DMS153 treated with DMSO at 0.1 percent for 48 hours (cell line): ENCODE data around the gene PRELID3B.
"Not testable (repeated sequence)": the region's sequence is repeated elsewhere in the genome, so short reads cannot be mapped to it uniquely, and the experiment has no call there.

Source experiments
- DNase-seq: peaks from one replicate; lab custom pipeline; 2025; ENCODE audit not compliant: unreplicated experiment; lab: John Stamatoyannopoulos, UW

Gene PRELID3B

DNA sequence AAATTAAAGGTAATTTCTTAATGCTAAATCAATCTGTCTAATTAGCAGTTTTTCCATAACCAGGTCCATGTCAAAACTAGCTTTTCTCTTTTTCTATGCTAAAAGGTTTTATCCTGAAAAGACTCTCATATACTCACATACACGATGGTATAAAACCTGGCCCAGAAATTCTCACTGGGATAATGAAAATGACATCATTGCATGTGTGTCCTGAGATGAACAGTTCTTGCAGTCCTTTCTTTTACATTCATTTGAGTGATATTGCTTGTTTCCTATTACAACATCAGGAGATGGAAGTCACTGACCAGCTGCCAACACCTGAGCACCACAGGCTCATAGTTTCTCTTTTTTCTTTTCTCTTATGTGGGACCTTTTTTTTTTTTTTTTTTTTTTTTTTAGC lies 7.9 kb upstream of the PRELID3B start:
- no peak for DNase-seq

DNA sequence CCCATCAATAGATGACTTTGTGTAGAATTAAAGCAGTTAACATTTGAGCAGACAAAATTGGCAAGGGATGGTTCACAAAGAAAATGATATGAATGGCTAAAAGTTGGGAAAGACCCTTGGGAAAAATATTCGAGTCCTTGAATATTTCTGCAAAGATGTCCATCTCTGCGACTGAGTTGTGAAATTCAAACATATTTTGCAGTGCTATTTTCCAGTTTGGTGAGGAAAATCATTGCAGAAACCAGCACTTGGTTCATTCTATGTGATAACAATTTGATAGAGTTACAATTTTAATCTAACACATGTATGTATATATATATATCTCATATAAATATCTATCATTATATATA lies 6.1 kb upstream of the PRELID3B start:
- no peak for DNase-seq

DNA sequence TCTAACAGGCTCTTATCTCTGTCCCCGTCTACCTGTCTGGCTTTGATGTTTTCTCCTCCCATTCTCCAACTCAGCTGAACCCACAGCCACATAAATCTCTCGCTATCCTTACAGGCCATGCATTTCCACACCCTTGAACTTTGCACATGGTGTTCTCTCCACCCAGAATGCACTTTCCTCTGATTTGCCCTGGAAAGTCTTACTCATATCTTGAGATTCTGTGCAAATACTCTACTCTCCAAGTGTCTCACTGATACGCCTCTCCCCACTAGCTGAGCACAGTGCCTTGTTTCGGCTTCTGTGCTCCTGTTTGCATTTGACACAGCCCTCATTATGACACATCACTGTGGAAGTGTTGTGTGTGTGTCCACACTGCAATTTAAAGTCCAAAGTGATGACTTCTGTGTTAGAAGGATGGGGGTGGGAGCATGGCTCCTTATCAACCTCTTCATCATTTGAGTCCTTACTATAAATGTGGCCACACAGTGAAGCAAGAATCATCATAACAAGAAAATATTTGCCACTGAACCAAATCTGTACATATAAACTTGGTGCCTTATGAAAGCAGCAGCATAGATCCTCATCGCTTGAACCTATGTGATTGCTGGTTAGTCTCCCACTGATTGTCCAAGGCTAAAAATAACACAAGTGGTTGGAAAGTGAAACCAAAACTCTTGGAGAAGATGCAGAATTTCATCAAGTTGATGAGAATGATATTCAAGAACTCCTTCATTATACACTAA lies 5.5 kb upstream of the PRELID3B start:
- no peak for DNase-seq

DNA sequence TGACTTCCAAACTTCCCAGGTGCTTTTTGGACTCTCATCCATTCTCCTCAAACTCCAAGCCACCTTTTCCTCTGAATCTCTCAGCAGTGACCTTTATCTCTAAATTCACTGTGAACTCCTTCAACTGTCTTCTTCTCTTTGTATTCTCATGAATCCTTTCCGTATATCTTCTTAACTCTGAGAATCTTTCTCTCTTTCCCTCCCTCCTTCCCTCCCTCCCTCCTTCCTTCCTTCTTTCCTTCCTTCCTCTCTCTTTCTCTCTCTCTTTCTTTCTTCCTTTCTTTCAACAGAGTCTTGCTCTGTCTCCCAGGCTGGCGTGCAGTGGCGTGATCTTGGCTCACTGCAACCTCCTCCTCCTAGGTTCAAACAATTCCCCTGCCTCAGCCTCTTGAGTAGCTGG lies 4.3 kb upstream of the PRELID3B start:
- DNase-seq: no peak

DNA sequence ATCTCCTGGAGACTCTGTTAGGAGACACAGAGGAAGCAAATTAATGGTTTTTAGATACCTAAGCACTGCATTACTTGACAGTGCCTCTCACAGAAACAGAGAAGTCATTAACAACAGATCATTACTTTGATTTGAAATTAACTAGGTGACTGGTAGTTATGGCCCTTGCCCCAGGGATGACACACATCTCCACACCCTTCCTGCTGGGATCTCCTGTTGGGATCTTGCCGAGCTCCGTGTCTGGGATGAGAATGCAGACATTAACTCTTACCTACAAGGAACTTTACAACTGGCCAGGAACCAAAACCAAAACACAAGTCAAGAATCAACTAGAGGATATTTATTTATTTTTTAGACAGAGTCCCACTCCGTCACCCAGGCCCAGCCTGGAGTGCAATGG lies 2.2 kb upstream of the PRELID3B start:
- DNase-seq: no peak

DNA sequence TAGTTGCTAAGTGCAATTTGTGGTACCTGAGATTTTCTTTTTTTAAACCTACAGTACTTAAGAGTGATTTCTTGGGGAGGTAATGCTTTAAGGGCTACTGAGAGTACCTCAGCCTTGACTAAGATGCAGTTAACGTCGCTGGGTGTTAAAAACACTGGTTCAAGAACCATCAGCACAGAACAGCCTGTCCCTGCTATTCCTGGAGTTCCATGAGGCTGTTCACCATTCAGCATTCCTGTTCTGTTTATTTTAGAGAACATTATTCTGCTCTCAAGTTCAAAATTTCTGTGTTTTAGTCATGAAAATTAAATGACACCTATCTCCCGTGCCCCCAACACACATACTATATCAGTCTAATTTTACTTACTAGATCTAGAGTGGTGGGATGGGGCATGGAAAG lies 1.7 kb upstream of the PRELID3B start:
- DNase-seq: no peak

DNA sequence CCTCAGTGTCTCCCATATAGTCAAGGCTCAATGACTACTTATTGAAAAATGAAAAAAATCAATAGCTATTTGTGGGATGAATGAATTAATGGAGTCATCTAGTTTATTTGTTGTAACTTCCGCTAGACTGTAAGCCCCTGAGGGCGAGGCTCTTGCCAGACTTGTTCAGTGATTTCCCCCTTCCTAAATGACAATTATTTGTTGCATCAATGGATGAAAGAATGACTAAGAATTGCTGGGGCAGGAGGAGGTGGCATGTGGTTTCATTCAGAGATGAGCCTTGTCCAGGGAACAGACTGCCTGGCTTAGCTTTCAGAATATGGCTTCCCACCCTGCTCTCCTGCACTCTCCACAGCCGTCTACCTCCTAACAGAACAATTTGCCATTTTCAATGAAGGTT lies 1.1 kb upstream of the PRELID3B start:
- no peak for DNase-seq

DNA sequence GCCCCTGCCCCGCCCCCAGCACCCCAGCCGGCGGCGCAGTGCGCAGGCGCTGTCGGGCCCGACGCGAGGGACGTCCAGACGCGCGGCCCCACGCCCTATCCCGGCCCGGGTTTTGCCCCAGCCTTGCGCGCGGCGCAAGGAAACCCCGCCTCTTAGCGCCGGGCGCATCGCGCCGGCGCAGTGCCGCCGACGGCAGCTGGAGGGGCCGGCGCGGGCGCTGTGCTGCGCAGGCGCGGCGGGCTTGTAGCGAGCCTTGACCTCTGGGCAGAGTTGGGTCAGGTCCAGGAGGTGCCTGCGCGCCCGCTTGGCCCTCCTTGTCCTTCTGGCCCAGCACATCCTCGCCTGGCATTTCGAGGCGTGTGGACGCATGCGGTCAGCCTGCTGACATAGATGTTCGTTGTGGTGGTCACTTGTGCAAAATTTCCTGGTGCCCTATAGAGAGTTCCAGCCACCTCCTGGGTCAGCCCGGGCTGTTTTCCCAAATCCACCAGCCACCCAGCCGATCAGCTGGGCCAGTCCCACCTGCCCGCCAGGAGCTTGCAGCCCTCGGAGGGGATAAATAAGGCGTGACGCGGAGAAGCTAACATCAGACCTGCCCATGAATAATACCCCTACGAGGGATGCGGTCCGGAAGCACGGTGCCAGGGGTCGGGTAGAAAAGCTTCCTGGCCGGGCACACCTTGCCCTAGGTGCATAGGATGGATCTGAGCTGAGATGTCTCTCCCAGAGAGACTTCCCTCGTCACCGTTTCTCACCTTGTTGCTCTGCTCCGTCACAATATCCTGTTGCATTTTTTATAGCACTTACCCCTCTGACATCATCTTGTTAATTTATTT lies 428 bp upstream of the PRELID3B start:
- DNase-seq: peak; percentile 82

DNA sequence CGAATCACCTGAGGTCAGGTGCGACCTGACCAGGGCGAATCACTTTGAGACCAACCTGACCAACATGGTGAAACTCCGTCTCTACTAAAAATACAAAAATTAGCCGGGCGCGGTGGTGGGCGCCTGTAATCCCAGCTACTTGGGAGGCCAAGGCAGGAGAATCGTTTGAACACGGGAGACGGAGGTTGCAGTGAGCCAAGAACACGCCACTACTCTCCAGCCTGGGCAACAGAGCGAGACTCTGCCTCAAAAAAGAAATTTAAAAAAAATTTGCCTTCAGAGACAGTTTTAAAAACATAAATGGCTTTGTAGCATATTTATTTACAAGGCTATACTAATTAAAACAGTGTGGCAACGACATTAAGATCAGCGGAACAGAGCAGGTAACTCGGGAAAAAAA lies 1.1 kb downstream of the PRELID3B start:
- not testable (repeated sequence) for DNase-seq

DNA sequence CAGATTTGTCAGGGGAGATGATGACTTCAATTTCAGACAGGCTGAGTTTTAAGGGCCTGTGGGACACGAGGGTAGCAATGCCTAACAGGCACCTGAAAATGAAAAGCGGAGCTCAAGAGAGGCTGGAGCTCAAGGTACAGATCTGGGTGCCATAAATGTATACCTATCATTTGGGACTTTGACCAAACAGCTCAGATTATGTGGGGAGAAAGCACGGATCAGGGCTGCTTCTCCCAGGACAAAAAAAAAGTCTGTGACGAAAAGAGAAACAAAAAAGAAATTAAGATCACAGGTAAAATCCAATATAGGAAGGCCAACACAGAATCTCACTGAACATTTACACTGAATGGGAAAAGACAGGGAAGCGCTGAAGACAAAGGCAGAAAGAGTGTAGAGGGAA lies 1.9 kb downstream of the PRELID3B start:
- DNase-seq: no peak

DNA sequence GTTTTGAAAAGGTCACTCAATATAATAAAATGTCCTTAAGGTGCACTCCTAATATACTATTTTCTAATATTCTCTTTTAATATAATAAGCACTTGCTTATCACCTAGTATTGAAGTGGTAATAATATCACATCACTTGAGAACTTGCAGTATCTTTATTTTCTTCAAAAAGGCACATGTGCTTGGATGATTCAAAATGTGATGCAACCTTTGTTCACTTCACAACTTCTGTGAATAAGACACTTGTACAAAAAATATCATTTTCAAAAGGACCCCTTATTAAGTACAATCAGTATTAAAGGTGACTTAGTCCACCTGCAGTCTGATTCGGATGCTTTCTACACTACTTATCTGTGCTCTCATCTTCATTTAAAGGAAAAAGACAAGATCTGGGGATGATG lies 3.4 kb downstream of the PRELID3B start:
- no peak for DNase-seq

DNA sequence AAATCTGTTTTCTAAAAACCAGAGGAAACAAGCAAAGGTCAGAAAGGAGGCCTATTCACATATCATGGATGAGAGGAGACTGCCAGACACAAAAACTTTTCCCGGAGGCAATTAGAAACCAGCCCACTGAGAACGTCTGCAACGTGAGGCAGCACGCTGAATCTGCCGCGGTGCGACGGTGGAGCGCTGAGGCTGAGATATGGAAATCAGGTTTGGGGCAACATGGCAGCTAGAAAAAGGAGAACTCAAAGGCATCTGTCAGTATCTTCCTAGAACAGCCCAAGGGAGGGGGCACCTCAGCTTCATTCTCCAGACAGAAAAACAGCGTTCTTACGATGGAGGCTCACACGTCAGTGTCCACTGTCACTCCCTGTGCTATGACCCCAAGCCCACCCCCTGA lies 5.2 kb downstream of the PRELID3B start:
- DNase-seq: no peak

DNA sequence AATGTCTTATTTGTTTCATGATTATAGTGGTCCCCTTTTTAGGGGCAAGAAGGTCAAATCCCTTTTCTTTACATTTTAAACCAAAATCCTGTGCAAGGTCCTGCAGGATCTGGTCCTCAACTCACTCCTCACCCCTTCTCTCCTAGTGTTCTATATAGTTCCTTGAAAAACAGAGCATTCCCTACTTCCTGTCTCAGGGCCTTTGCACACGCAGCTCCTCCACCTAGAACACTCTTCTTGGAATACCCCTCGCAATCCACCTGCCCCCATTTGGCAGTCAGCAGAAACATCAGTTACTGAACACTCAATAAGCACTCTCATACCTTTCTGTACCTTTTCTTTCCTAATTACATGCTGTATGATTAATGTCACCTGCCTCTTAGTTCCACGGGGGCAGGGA lies 7.2 kb downstream of the PRELID3B start:
- DNase-seq: no peak

DNA sequence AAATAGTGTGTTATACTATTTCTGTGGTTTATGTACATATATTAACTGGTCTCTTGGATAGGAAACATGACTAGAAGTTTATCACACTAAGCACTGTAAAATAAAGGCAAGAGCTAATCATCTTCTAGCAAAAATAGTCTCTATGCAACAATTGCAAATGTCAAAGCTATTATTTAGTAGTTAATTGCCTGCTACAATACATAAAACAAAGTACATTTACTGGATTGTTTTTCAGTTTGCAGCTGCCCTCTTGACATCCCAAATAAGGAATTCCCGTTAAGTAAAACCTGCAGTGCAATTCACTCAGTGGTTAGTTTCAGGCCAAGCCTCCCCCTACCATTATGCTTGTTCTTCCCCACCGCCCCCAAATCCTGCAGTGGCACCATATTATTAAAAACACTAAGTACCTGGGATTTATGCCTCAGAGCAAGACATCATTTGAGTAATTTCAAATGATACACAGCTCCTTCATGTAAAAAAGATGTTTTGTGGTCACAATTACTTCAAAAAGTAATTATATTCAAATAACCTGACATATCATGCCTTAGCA lies 8.9 kb downstream of the PRELID3B start:
- no peak for DNase-seq

DNA sequence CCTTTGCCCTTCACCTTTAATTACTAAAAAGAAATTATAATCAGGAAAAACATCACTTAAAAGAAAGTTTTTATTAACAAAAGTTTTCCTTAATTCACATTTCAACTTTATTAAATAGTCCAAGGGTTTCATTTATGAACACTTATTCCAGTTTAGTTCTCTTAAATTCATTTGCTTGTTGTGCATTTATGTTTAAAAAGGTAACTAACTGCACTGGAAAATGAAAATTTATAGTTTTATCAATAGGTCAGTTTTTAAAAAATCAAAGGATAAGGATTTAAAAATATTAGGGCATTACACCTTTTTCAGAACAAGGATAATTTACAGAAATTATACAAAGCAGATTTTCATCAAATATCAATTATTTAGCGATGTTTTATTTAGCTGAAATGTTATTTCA lies 9.5 kb downstream of the PRELID3B start:
- DNase-seq: no peak

DNA sequence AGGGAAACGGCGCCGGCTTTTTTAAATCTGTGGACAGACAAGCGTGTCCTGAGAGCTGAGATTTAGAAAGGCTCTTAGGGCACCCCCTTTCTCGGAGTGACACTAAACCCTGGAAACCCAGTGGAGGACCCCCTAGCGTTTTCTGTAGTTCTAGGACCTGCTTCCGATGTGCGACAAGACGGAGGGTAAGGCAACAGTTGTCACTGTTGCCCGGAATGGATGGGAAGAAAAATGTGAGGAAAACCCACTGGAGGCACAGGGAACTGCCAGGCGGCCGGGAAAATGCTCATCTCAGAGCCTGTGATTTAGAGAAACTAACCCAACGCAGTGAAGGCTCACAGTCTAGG lies 9.9 kb downstream of the PRELID3B start:
- DNase-seq: peak; percentile 51

DNA sequence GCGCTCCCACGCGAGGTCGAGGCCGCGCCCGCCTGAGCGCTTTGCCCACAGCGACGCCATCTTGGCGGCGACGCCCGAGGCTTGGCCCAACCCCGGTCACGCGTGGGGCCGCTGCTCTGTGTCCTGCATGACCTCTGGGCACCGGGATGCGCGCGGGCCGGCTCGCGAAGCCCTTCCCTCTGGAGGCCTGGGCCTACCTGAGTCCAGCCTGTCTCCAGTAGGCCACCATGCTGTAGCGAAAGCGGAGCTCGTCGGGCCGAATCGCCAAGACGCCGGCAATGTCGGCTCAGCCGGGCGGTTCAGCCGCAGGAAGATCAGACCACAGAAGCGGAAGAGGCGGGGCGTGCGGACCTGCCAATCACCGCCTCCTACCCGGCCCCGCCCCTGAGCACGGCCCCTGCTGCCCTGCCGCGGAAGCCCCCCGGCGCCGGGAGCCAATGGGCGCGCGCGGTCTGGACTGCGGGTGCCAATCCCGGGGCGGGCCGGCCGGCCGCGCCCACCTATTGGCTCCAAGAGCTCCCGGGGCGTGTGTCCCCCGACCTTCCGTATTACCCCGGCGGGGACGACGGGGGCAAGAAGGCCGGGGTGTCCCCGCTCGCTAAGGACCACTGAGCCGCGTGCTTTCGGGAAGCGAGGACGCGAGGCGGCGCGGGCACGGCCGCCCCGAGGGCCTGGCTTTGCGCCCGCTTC lies 10.4 kb downstream of the PRELID3B start, which contains the start of gene ATP5F1E:
Gene ATP5F1E, minus strand, starts transcription at position 313 of the 690 bp plus-strand sequence. Its CDS starts 84 bp downstream, at position 229.
- peak; percentile 93 for DNase-seq

DNA sequence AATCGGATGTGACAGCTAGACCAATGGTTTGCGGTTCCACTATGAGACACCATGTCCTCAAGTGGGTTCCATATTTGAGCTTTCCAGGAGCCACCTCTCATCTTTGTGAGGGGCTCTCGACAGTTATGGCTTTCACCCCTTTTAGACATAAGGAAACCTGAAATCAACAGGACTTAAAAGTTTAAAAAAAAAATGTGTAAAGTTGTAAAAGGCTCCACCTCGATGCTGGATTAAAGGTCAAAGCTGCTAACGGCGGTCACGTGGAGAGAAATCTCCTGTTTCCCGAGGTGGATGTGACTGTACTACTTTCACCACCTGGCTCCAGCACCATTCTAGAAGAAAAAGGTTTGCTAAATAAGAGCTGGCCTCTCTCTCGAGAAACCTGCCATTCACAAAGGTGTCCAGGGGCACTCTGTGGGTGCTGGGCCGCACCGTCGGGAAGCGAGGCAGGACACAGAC lies 11.0 kb downstream of the PRELID3B start:
- no peak for DNase-seq

DNA sequence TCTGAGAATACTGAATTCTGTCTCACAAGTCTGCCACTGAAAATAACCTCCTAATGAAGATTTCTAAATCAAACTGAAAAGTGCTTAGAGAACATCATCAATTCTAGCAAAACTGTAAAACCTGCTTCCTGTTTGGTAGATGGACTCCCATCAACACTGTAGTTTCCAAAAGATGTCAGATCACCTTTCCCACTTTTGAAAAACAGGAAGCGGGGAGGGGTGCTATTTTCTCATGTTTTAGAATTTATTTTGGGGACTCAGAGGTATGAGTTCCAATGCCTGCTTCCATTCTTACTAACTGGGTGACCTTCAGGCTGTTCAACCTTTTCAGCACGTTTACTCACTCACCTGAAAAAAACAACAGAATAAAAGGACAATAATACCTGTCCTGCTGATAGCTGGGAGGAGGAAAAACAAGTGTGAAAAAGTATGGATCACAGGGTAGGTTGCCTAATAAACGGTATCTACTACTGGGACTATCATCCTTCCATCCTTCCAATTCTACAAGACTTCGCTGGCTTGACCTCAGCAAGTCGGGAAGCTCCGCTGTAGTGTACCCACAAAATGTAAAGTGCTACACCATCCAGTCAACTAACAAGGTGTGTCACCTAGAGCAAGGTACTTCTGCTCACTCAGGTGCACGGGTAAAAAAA lies 11.5 kb downstream of the PRELID3B start:
- no peak for DNase-seq

DNA sequence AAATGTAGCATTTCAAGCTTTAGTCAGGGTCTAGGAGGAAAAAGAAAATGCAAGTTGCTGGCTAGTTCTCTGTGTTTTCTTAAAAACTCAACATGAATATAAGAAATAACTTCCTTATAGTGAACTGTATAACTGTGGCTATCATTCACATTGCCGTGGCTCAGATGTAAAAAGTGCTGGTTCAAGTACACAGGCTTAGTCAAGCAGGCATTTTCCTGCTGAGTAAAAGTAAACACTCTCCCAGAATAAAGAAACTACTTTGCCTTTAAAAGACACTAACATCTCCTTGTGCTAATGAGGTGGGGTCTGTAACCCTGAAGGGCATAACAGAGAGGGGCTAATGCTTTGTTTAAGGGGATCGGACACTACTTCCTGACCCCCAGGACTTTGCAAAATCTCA lies 13.8 kb downstream of the PRELID3B start:
- no peak for DNase-seq

DNA sequence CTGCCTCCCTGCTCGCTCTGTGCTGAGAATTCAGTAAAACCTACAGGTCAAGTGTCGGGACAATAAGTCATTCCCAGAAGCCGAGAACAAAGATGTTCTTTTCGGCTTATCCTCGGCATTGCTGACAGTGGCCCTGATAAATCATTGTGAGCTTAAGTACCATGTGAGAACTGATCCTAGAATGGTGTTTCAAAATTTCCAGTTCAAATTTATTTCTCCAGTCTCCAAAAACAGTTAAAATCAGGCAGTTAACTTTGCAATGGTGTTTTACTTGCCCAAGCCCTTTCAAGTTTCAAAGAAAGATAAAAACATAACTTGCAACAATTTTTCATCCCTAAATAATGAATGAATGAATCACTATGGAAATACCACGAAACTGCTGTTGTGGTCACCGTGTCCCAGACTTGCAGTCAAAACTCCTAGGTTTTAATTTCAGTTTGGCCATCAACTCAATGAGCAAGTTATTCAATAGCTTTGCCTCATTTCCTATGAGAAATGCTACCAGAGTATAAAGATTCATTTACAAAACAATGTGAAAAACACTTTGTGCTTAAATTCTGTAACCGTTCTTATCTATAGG lies 14.8 kb downstream of the PRELID3B start:
- DNase-seq: no peak
